HCT116 (cell line): Measurements from ENCODE around the gene CDK9. TPM values are rescaled to one million over a fixed set of nuclear protein-coding genes. Genes with fewer than 3 reads are reported as not detected.

Source experiments
- ATAC-seq: fragments of 200-7000 bp; cut with Tn5 transposase; 2 replicates; pipeline ENCODE4 v1.9.1; 2020; ENCODE audit warnings: mild to moderate bottlenecking, moderate library complexity
- BruUV-seq: library from RNA; stranded (reverse); fragments of 400-500 nt; replicated peaks from 2 replicates; lab custom pipeline; 2021; lab: Mats Ljungman, UMichigan
- CTCF ChIA-PET: fragments of 300-600 bp; sonication (Branson Sonifier 250); formaldehyde crosslinking; loops from one replicate; lab custom pipeline; 2021; ENCODE audit warnings: antibody characterized with exemption; lab: Charles Lee
- POLR2A ChIA-PET: fragments of 300-600, 350-600 bp; sonication (Branson Sonifier 250); formaldehyde crosslinking; loops from one replicate; lab custom pipeline; 2021; ENCODE audit warnings: antibody characterized with exemption; lab: Charles Lee
- RAD21 ChIA-PET, 2 experiments: fragments of 300-600 bp; sonication (Branson Sonifier 250); formaldehyde crosslinking; loops; one replicate each; lab custom pipeline; 2023; ENCODE audit warnings: low total read pairs in 2 of 2; ENCODE audit not compliant: uncharacterized antibody in 2 of 2, unreplicated experiment in 2 of 2, low non-redundant PET in 1 of 2; lab: Charles Lee
- DNase-seq: peaks from one replicate; pipeline ENCODE4 v3.0.0-alpha.2; 2010; ENCODE audit warnings: low read depth, low spot score
- H2AFZ ChIP-seq: fragments of 200-600 bp; shearing (Covaris generic), sonication (generic); 2 replicates; pipeline ENCODE4 v1.6.1; 2017; ENCODE audit warnings: low read depth, mixed run types, mixed read lengths, antibody characterized with exemption, low read length; ENCODE audit not compliant: poor library complexity, severe bottlenecking
- H3K27ac ChIP-seq: 2 replicates; pipeline ENCODE4 v1.5.1; 2012; ENCODE audit warnings: low read depth, low read length
- H3K27me3 ChIP-seq: fragments of 200-600 bp; sonication (generic); 2 replicates; pipeline ENCODE4 v1.6.1; 2016; ENCODE audit warnings: mixed run types, low read length, mixed read lengths; ENCODE audit not compliant: insufficient read depth
- H3K36me3 ChIP-seq, 2 experiments: fragments of 200-500 bp in 1 of 2; fragments of 200-600 bp in 1 of 2; sonication (Bioruptor generic) in 1 of 2; sonication (generic) in 1 of 2; 2 replicates each; pipeline versions ENCODE4 v1.5.1 to v1.6.1; 2014 to 2016; ENCODE audit warnings: low read length in 2 of 2, inconsistent platforms in 1 of 2, mixed read lengths in 1 of 2, mixed run types in 1 of 2; ENCODE audit not compliant: insufficient read depth in 2 of 2, control insufficient read depth in 1 of 2
- H3K4me1 ChIP-seq, 2 experiments: fragments of 200-600 bp in 1 of 2; sonication (generic) in 1 of 2; 2 replicates each; pipeline versions ENCODE4 v1.5.1 to v1.6.1; 2012 to 2017; ENCODE audit warnings: low read length in 2 of 2, inconsistent platforms in 1 of 2, mild to moderate bottlenecking in 1 of 2, mixed read lengths in 1 of 2, mixed run types in 1 of 2, moderate library complexity in 1 of 2; ENCODE audit not compliant: insufficient read depth in 2 of 2, control insufficient read depth in 1 of 2
- H3K4me2 ChIP-seq: fragments of 200-600 bp; sonication (generic); 2 replicates; pipeline ENCODE4 v1.6.1; 2017; ENCODE audit warnings: mixed run types, low read length, mixed read lengths
- H3K4me3 ChIP-seq, 2 experiments: fragments of 200-600 bp in 1 of 2; sonication (generic) in 1 of 2; replicated peaks in 1 of 2; 2 replicates each; pipeline ENCODE4 v1.5.1; 2011 to 2016; ENCODE audit warnings: low read length in 2 of 2, control low read depth in 1 of 2, low read depth in 1 of 2, mild to moderate bottlenecking in 1 of 2, mixed read lengths in 1 of 2, mixed run types in 1 of 2
- H3K79me2 ChIP-seq: fragments of 200-600 bp; sonication (generic); 2 replicates; pipeline ENCODE4 v1.6.1; 2017; ENCODE audit warnings: mild to moderate bottlenecking, mixed run types, low read length, moderate library complexity, mixed read lengths; ENCODE audit not compliant: insufficient read depth
- H3K9ac ChIP-seq: fragments of 200-600 bp; sonication (generic); 2 replicates; pipeline ENCODE4 v1.6.1; 2016; ENCODE audit warnings: low read length, mixed read lengths
- H3K9me2 ChIP-seq: fragments of 200-600 bp; sonication (generic), shearing (Covaris generic); 2 replicates; pipeline ENCODE4 v1.6.1; 2017; ENCODE audit warnings: mixed run types, mild to moderate bottlenecking, moderate library complexity; ENCODE audit not compliant: insufficient read depth
- H3K9me3 ChIP-seq, 2 experiments: fragments of 200-500 bp in 1 of 2; fragments of 200-600 bp in 1 of 2; sonication (Bioruptor generic) in 1 of 2; sonication (generic) in 1 of 2; 2 replicates each; pipeline ENCODE4 v1.6.1; 2014 to 2017; ENCODE audit warnings: low read length in 2 of 2, mixed read lengths in 2 of 2, inconsistent platforms in 1 of 2, low read depth in 1 of 2, mild to moderate bottlenecking in 1 of 2, mixed run types in 1 of 2, moderate library complexity in 1 of 2; ENCODE audit not compliant: control insufficient read depth in 1 of 2, insufficient read depth in 1 of 2
- H4K20me1 ChIP-seq: fragments of 200-600 bp; sonication (generic), shearing (Covaris generic); 2 replicates; pipeline ENCODE4 v1.6.1; 2017; ENCODE audit warnings: mixed run types, mild to moderate bottlenecking, moderate library complexity; ENCODE audit not compliant: insufficient read depth
- CBX3 ChIP-seq: IDR thresholded peaks from 2 replicates; pipeline ENCODE4 v1.6.1; 2012; ENCODE audit warnings: low read depth
- CEBPB ChIP-seq: IDR thresholded peaks from 2 replicates; pipeline ENCODE4 v1.6.1; 2012; ENCODE audit warnings: low read depth
- EGR1 ChIP-seq: IDR thresholded peaks from 2 replicates; pipeline ENCODE4 v1.6.1; 2012; ENCODE audit warnings: low read depth
- ELF1 ChIP-seq: IDR thresholded peaks from 2 replicates; pipeline ENCODE4 v1.6.1; 2012; ENCODE audit warnings: low read depth, borderline replicate concordance
- EZH2 ChIP-seq: fragments of 200-600 bp; sonication (generic); IDR thresholded peaks from 2 replicates; pipeline ENCODE4 v1.6.1; 2017; ENCODE audit warnings: antibody characterized with exemption, mixed run types
- EZH2phosphoT487 ChIP-seq: fragments of 200-600 bp; IDR thresholded peaks from 2 replicates; pipeline ENCODE4 v1.6.1; 2018; ENCODE audit warnings: antibody characterized with exemption, borderline replicate concordance
- JUND ChIP-seq: IDR thresholded peaks from 2 replicates; pipeline ENCODE4 v1.6.1; 2012
- POLR2A ChIP-seq: IDR thresholded peaks from 2 replicates; pipeline ENCODE4 v1.7.0; 2011; ENCODE audit warnings: borderline replicate concordance; ENCODE audit not compliant: insufficient read depth, insufficient read length; ENCODE audit errors: extremely low read depth
- RAD21 ChIP-seq: IDR thresholded peaks from 2 replicates; pipeline ENCODE4 v1.6.1; 2012; ENCODE audit warnings: low read depth, mild to moderate bottlenecking
- REST ChIP-seq: IDR thresholded peaks from 2 replicates; pipeline ENCODE4 v1.6.1; 2012; ENCODE audit warnings: low read depth
- SIN3A ChIP-seq: IDR thresholded peaks from 2 replicates; pipeline ENCODE4 v1.6.1; 2012; ENCODE audit warnings: low read depth
- SP1 ChIP-seq: IDR thresholded peaks from 2 replicates; pipeline ENCODE4 v1.6.1; 2012; ENCODE audit warnings: low read depth
- SRF ChIP-seq: IDR thresholded peaks from 2 replicates; pipeline ENCODE4 v1.6.1; 2012; ENCODE audit warnings: low read depth
- TCF7L2 ChIP-seq: IDR thresholded peaks from 2 replicates; pipeline ENCODE4 v1.7.0; 2011; ENCODE audit warnings: borderline replicate concordance, inconsistent platforms; ENCODE audit not compliant: insufficient read depth, insufficient read length; ENCODE audit errors: extremely low read depth
- YY1 ChIP-seq: IDR thresholded peaks from 2 replicates; pipeline ENCODE4 v1.6.1; 2011; ENCODE audit warnings: low read length, low read depth, moderate library complexity, mild to moderate bottlenecking; ENCODE audit not compliant: insufficient replicate concordance; ENCODE audit errors: extremely low read depth
- ZFX ChIP-seq: fragments of 450-650 bp; IDR thresholded peaks from 2 replicates; pipeline ENCODE4 v1.6.1; 2017
- intact Hi-C: fragments of 100-400 bp; cut with micrococcal nuclease; formaldehyde crosslinking; loops from 2 replicates; pipeline ENCODE4 v1.10.0; 2022
- total RNA-seq: library from RNA; stranded (reverse); gene quantifications from one replicate; pipeline ENCODE4 v1.2.1, GENCODE V29; 2021; ENCODE audit not compliant: unreplicated experiment
- TF ChIP-seq, protein P1 (sequence below): IDR thresholded peaks from 2 replicates; pipeline ENCODE4 v1.6.1; 2012
- TF ChIP-seq, protein P2 (sequence below), 3 experiments: fragments of 200-600 bp in 1 of 3; sonication (generic) in 1 of 3; IDR thresholded peaks in 2 of 3; conservative IDR thresholded peaks in 1 of 3; 2 replicates each; pipeline ENCODE4 v1.5.1; 2012 to 2017; ENCODE audit warnings: low read depth in 2 of 3, low read length in 2 of 3, antibody characterized with exemption in 1 of 3, borderline replicate concordance in 1 of 3, control low read depth in 1 of 3, mild to moderate bottlenecking in 1 of 3, mixed read lengths in 1 of 3, mixed run types in 1 of 3, moderate library complexity in 1 of 3; ENCODE audit not compliant: insufficient read depth in 1 of 3

CDK9 gene
- total RNA-seq, 1 experiment from 2014 or later, result 102 TPM

DNA sequence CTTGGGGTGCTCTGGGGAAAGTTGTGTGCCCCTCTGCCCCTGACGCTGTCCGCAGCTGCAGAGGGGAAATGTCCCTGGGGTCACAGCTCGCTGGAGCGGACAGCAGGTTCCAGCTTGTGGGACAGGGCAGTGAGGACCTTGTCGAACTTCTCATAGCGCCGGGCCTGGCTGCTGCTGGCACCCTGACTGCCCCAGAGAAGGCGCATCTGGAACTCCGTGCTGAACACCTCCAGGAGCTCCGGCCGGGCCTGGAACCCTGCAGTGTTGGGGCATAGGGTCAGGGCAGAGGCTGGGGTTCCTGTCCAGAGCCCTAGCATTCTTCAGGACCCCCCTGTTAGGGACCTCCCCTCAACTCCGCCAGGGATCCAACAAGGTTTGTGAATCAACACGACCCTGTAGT lies 47.2 kb upstream of the CDK9 start:
- Histone ChIP-seq H3K79me2 (no peaks in the 10 kb centered on the region), H3K9me2 (no peaks in the 10 kb centered on the region), H3K4me3 (no peak overlapping the region), H3K9ac (no peak overlapping the region), H3K4me2 (no peak overlapping the region), H3K4me1 (peaks cover 18 to 45% of the 10 kb centered on the region in 2 experiments), H4K20me1 (no peaks in the 10 kb centered on the region), H3K27me3 (no peaks in the 10 kb centered on the region), H2AFZ (no peak overlapping the region), H3K27ac (no peak overlapping the region), H3K9me3 (no peaks in the 10 kb centered on the region), H3K36me3 (no peaks in the 10 kb centered on the region)
- DNase-seq (no peak), ATAC-seq (no peak)
- ChIA-PET RAD21 (no interaction called here), POLR2A (no interaction called here), CTCF (no interaction called here)
- intact Hi-C loops, result no loop called here
- BruUV-seq, result no TSS peak
- TF ChIP-seq SRF (no peak), YY1 (no peak), RAD21 (no peak), ZFX (no peak), CEBPB (no peak), EZH2phosphoT487 (no peak), SIN3A (no peak), ELF1 (no peak), EZH2 (no peak), EGR1 (no peak), REST (no peak), SP1 (no peak), JUND (no peak), TCF7L2 (no peak), POLR2A (no peak), CBX3 (no peak)
- TF ChIP-seq, protein P1, sequence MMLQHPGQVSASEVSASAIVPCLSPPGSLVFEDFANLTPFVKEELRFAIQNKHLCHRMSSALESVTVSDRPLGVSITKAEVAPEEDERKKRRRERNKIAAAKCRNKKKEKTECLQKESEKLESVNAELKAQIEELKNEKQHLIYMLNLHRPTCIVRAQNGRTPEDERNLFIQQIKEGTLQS, result no peak
- TF ChIP-seq, protein P2, sequence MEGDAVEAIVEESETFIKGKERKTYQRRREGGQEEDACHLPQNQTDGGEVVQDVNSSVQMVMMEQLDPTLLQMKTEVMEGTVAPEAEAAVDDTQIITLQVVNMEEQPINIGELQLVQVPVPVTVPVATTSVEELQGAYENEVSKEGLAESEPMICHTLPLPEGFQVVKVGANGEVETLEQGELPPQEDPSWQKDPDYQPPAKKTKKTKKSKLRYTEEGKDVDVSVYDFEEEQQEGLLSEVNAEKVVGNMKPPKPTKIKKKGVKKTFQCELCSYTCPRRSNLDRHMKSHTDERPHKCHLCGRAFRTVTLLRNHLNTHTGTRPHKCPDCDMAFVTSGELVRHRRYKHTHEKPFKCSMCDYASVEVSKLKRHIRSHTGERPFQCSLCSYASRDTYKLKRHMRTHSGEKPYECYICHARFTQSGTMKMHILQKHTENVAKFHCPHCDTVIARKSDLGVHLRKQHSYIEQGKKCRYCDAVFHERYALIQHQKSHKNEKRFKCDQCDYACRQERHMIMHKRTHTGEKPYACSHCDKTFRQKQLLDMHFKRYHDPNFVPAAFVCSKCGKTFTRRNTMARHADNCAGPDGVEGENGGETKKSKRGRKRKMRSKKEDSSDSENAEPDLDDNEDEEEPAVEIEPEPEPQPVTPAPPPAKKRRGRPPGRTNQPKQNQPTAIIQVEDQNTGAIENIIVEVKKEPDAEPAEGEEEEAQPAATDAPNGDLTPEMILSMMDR (IDR thresholded peaks at IDR 0.05 in 2 of 3, conservative IDR thresholded peaks at IDR 0.05 in 1 of 3; ENCODE audit: borderline replicate concordance in 1 of 3, insufficient read depth in 1 of 3, low read depth in 2 of 3, low read length in 2 of 3), result no peak
